Astrocyte of the spinal cord (primary cell): Measurements from ENCODE around the gene ERGIC2.

Source experiments
- DNase-seq: peaks from one replicate; pipeline ENCODE4 v3.0.0; 2011; ENCODE audit warnings: low read depth, low spot score
- H3K4me3 ChIP-seq: 2 replicates; pipeline ENCODE4 v1.5.1; 2011; ENCODE audit warnings: low read depth, mild to moderate bottlenecking, low read length, moderate library complexity
- CTCF ChIP-seq: IDR thresholded peaks from 2 replicates; pipeline ENCODE4 v1.5.1; 2012; ENCODE audit warnings: low read depth, mild to moderate bottlenecking, low read length, inconsistent platforms
- in situ Hi-C: cut with HindIII; loops from 2 replicates; pipeline ENCODE4 v1.10.0; 2017; ENCODE audit warnings: low sequenced_read_pairs

The ERGIC2 gene

GRCh38 chr12:29425722-29426121 is 44.8 kb upstream of the ERGIC2 start:
- TF ChIP-seq CTCF = no peak
- in situ Hi-C loops = no loop called here
- no peak for DNase-seq
- H3K4me3 ChIP-seq = no peak overlapping the region

GRCh38 chr12:29416748-29417147 is 35.8 kb upstream of the ERGIC2 start:
- in situ Hi-C loops = no loop called here
- H3K4me3 ChIP-seq = no peak overlapping the region
- DNase-seq = no peak
- no peak for TF ChIP-seq CTCF

- in situ Hi-C loops = no loop called here
- DNase-seq = no peak
- no peak overlapping the region for H3K4me3 ChIP-seq
- no peak for TF ChIP-seq CTCF
Observed at GRCh38 chr12:29415111-29415510, 34.1 kb upstream of the ERGIC2 start.

GRCh38 chr12:29414368-29414767 is 33.4 kb upstream of the ERGIC2 start:
- no peak for TF ChIP-seq CTCF
- in situ Hi-C loops = no loop called here
- DNase-seq = no peak
- H3K4me3 ChIP-seq = no peak overlapping the region

- DNase-seq = no peak
- in situ Hi-C loops = no loop called here
- TF ChIP-seq CTCF = no peak
- no peak overlapping the region for H3K4me3 ChIP-seq
Observed at GRCh38 chr12:29405561-29405960, 24.6 kb upstream of the ERGIC2 start.

GRCh38 chr12:29403991-29404390 is 23.0 kb upstream of the ERGIC2 start:
- no peak for TF ChIP-seq CTCF
- no peak overlapping the region for H3K4me3 ChIP-seq
- no peak for DNase-seq
- in situ Hi-C loops = no loop called here

GRCh38 chr12:29402437-29402836 is 21.5 kb upstream of the ERGIC2 start:
- TF ChIP-seq CTCF = no peak
- no peak overlapping the region for H3K4me3 ChIP-seq
- in situ Hi-C loops = no loop called here
- no peak for DNase-seq
